ENCODE data around the gene UNC45A. TPM values are rescaled to one million over a fixed set of nuclear protein-coding genes. Genes with fewer than 3 reads are reported as not detected.

UNC45A gene
- total and polyA plus RNA-seq, 2 donors, result 29.8 to 38.9 TPM

DNA sequence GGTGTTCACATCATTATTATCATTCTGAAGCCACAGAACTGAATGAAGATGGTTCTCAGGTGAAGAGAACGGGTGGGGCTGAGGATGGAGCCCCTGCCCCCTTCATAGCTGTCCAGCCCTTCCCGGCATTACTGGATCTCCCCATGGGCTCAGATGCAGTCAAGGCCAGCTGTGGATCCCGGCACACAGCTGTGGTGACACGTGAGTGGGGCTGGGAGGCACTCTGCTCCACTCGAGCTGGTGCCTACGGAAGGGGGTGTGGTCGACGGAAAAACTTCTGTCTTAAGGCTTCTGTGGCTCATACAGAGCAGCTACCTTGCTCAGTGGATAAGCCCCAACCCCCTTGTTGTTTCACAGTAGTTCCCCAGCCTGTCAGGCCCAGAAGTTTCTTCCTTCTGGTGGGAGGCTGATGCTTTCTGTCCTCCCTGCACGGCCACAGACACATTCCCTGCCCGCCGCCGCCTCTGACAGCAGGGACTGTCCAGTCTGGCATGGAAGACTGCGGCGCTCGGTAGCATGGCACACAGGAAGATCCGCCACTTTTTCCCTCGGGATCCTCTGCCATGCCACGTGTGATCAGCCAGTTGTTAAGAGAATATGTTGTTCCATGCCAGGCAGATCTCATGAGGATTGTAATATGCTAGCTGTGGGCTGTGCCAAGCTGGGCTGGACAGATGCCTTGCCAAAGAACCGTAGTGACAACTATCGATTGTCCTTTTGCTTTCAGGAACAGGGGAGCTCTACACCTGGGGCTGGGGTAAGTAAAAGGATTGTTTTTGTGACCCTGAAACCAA is 25.4 kb downstream of the UNC45A start:
- Histone ChIP-seq H3K36me3 (ENCODE audit: control insufficient read depth in 2 of 2, insufficient read depth in 2 of 2, low read length in 1 of 2) (peaks cover 40 to 46% of the 10 kb centered on the region in 2 donors), H3K9me3 (ENCODE audit: control insufficient read depth in 2 of 2, insufficient read depth in 1 of 2, low read length in 1 of 2) (no peaks in the 10 kb centered on the region), H3K4me1 (ENCODE audit: control insufficient read depth in 2 of 2, insufficient read depth in 2 of 2, low read length in 2 of 2) (peaks cover 9 to 13% of the 10 kb centered on the region in 2 donors), H3K27me3 (ENCODE audit: control insufficient read depth in 2 of 2, insufficient read depth in 1 of 2, low read length in 1 of 2) (no peaks in the 10 kb centered on the region), H3K27ac (ENCODE audit: low read depth in 1 of 2, low read length in 1 of 2) (no peak overlapping the region), H3K4me3 (ENCODE audit: low read length in 2 of 2) (no peak overlapping the region)
- DNase-seq (ENCODE audit: low read depth in 6 of 9, low spot score in 9 of 9), result no peak
- 97% methylated on average over 20 of the region's 20 CpGs for WGBS

- no peak for DNase-seq (ENCODE audit: low read depth in 6 of 9, low spot score in 9 of 9)
- H3K27me3 ChIP-seq (ENCODE audit: control insufficient read depth in 2 of 2, insufficient read depth in 1 of 2, low read length in 1 of 2), result no peaks in the 10 kb centered on the region
- no peak overlapping the region for H3K27ac ChIP-seq (ENCODE audit: low read depth in 1 of 2, low read length in 1 of 2)
- peaks cover 45 to 56% of the 10 kb centered on the region in 2 donors for H3K36me3 ChIP-seq (ENCODE audit: control insufficient read depth in 2 of 2, insufficient read depth in 2 of 2, low read length in 1 of 2)
- H3K4me1 ChIP-seq (ENCODE audit: control insufficient read depth in 2 of 2, insufficient read depth in 2 of 2, low read length in 2 of 2), result no peaks in the 10 kb centered on the region
- 95% methylated on average over 4 of the region's 4 CpGs for WGBS
- H3K4me3 ChIP-seq (ENCODE audit: low read length in 2 of 2), result no peak overlapping the region
- no peaks in the 10 kb centered on the region for H3K9me3 ChIP-seq (ENCODE audit: control insufficient read depth in 2 of 2, insufficient read depth in 1 of 2, low read length in 1 of 2)
Observed at GRCh38 chr15:90962021-90962420, 26.9 kb downstream of the UNC45A start.

GRCh38 chr15:90966262-90966661 is 31.2 kb downstream of the UNC45A start:
- WGBS, result 97% methylated on average over 9 of the region's 9 CpGs

GRCh38 chr15:90967206-90967605 is 32.1 kb downstream of the UNC45A start:
- Histone ChIP-seq H3K4me3 (ENCODE audit: low read length in 2 of 2) (no peak overlapping the region), H3K36me3 (ENCODE audit: control insufficient read depth in 2 of 2, insufficient read depth in 2 of 2, low read length in 1 of 2) (peaks cover 51 to 69% of the 10 kb centered on the region in 2 donors), H3K4me1 (ENCODE audit: control insufficient read depth in 2 of 2, insufficient read depth in 2 of 2, low read length in 2 of 2) (no peaks in the 10 kb centered on the region), H3K9me3 (ENCODE audit: control insufficient read depth in 2 of 2, insufficient read depth in 1 of 2, low read length in 1 of 2) (no peaks in the 10 kb centered on the region), H3K27me3 (ENCODE audit: control insufficient read depth in 2 of 2, insufficient read depth in 1 of 2, low read length in 1 of 2) (no peaks in the 10 kb centered on the region), H3K27ac (ENCODE audit: low read depth in 1 of 2, low read length in 1 of 2) (no peak overlapping the region)
- no peak for DNase-seq (ENCODE audit: low read depth in 6 of 9, low spot score in 9 of 9)
- WGBS, result 98% methylated on average over 5 of the region's 5 CpGs

More at GRCh38 chr15:90966262-90966661, 31.2 kb downstream of the UNC45A start:
- H3K27me3 ChIP-seq (ENCODE audit: control insufficient read depth in 2 of 2, insufficient read depth in 1 of 2, low read length in 1 of 2), result no peaks in the 10 kb centered on the region
- H3K4me3 ChIP-seq (ENCODE audit: low read length in 2 of 2), result no peak overlapping the region
- H3K27ac ChIP-seq (ENCODE audit: low read depth in 1 of 2, low read length in 1 of 2), result no peak overlapping the region
- no peaks in the 10 kb centered on the region for H3K4me1 ChIP-seq (ENCODE audit: control insufficient read depth in 2 of 2, insufficient read depth in 2 of 2, low read length in 2 of 2)
- no peak for DNase-seq (ENCODE audit: low read depth in 6 of 9, low spot score in 9 of 9)
- H3K36me3 ChIP-seq (ENCODE audit: control insufficient read depth in 2 of 2, insufficient read depth in 2 of 2, low read length in 1 of 2), result peaks cover 57 to 76% of the 10 kb centered on the region in 2 donors
- no peaks in the 10 kb centered on the region for H3K9me3 ChIP-seq (ENCODE audit: control insufficient read depth in 2 of 2, insufficient read depth in 1 of 2, low read length in 1 of 2)

- no peak overlapping the region for H3K27ac ChIP-seq (ENCODE audit: low read depth in 1 of 2, low read length in 1 of 2)
- H3K4me3 ChIP-seq (ENCODE audit: low read length in 2 of 2), result no peak overlapping the region
- no peaks in the 10 kb centered on the region for H3K4me1 ChIP-seq (ENCODE audit: control insufficient read depth in 2 of 2, insufficient read depth in 2 of 2, low read length in 2 of 2)
- peaks cover 56 to 70% of the 10 kb centered on the region in 2 donors for H3K36me3 ChIP-seq (ENCODE audit: control insufficient read depth in 2 of 2, insufficient read depth in 2 of 2, low read length in 1 of 2)
- H3K27me3 ChIP-seq (ENCODE audit: control insufficient read depth in 2 of 2, insufficient read depth in 1 of 2, low read length in 1 of 2), result no peaks in the 10 kb centered on the region
- H3K9me3 ChIP-seq (ENCODE audit: control insufficient read depth in 2 of 2, insufficient read depth in 1 of 2, low read length in 1 of 2), result no peaks in the 10 kb centered on the region
- DNase-seq (ENCODE audit: low read depth in 6 of 9, low spot score in 9 of 9), result no peak
- WGBS, result 96% methylated on average over 1 of the region's 1 CpG
Observed at GRCh38 chr15:90968434-90968833, 33.3 kb downstream of the UNC45A start.

DNA sequence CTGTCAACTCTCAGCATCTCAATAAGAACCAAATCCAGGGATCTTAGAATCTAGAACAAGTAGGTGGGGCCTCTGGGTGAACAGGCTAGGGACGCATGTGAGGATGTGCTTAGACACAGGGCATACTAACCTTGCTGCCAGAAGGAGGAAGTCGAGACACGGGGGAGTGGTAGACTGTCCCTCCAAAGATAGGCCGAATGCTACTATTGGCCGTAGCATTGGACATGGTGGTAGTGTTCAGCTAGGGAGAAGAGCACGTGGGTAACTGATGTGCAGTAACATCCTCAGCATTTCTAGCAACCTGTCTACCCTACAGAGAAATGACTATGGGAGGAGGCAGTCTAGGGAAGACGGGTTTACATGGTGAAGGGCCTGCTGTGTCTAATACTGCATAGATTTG is 35.2 kb downstream of the UNC45A start:
- 97% methylated on average over 7 of the region's 7 CpGs for WGBS
- H3K36me3 ChIP-seq (ENCODE audit: control insufficient read depth in 2 of 2, insufficient read depth in 2 of 2, low read length in 1 of 2), result peaks cover 64 to 79% of the 10 kb centered on the region in 2 donors

DNA sequence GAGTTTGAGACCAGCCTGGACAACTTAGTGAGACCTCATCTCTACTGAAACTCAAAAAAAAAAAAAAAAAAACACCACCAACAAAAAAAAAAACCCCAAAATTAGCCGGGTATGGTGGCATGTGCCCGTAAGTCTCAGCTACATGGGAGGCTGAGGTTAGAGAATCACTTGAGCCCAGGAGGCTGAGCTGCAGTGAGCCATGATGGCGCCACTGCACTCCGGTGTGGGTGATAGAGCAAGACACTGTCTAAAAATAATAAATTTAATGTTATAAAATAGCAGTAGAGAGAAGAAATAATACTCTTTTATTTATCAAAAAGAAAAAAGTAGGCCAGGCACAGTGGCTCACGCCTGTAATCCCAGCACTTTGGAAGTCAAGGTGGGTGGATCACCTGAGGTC is 37.0 kb downstream of the UNC45A start:
- Histone ChIP-seq H3K4me1 (ENCODE audit: control insufficient read depth in 2 of 2, insufficient read depth in 2 of 2, low read length in 2 of 2) (no peaks in the 10 kb centered on the region), H3K27ac (ENCODE audit: low read depth in 1 of 2, low read length in 1 of 2) (no peak overlapping the region), H3K36me3 (ENCODE audit: control insufficient read depth in 2 of 2, insufficient read depth in 2 of 2, low read length in 1 of 2) (peaks cover 62 to 84% of the 10 kb centered on the region in 2 donors), H3K27me3 (ENCODE audit: control insufficient read depth in 2 of 2, insufficient read depth in 1 of 2, low read length in 1 of 2) (no peaks in the 10 kb centered on the region), H3K4me3 (ENCODE audit: low read length in 2 of 2) (no peak overlapping the region), H3K9me3 (ENCODE audit: control insufficient read depth in 2 of 2, insufficient read depth in 1 of 2, low read length in 1 of 2) (no peaks in the 10 kb centered on the region)
- DNase-seq (ENCODE audit: low read depth in 6 of 9, low spot score in 9 of 9), result no peak
- WGBS, result 97% methylated on average over 5 of the region's 5 CpGs

More for the DNA sequence above, 35.2 kb downstream of the UNC45A start:
- Histone ChIP-seq H3K9me3 (ENCODE audit: control insufficient read depth in 2 of 2, insufficient read depth in 1 of 2, low read length in 1 of 2) (no peaks in the 10 kb centered on the region), H3K27me3 (ENCODE audit: control insufficient read depth in 2 of 2, insufficient read depth in 1 of 2, low read length in 1 of 2) (no peaks in the 10 kb centered on the region), H3K4me3 (ENCODE audit: low read length in 2 of 2) (no peak overlapping the region), H3K4me1 (ENCODE audit: control insufficient read depth in 2 of 2, insufficient read depth in 2 of 2, low read length in 2 of 2) (no peaks in the 10 kb centered on the region), H3K27ac (ENCODE audit: low read depth in 1 of 2, low read length in 1 of 2) (no peak overlapping the region)
- DNase-seq (ENCODE audit: low read depth in 6 of 9, low spot score in 9 of 9), result no peak

DNA sequence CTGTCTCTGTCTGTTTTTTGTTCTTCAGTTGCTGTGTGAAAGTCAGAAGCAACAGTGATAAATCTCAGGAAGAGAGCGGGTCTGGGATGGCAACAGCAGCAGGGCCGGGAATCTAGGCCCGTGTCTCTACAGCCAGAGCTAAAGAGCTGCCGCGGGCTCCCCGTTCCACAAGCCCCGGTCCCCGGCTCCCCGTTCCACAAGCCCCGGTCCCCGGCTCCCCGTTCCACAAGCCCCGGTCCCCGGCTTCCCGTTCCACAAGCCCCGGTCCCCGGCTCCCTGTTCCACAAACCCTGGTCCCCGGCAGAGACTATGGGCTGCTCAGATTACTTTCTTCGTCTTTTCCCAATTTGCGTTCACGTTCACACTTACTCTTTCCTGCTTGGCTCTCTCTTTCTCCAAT is 39.1 kb downstream of the UNC45A start:
- Histone ChIP-seq H3K9me3 (ENCODE audit: control insufficient read depth in 2 of 2, insufficient read depth in 1 of 2, low read length in 1 of 2) (no peaks in the 10 kb centered on the region), H3K4me3 (ENCODE audit: low read length in 2 of 2) (no peak overlapping the region), H3K27me3 (ENCODE audit: control insufficient read depth in 2 of 2, insufficient read depth in 1 of 2, low read length in 1 of 2) (no peaks in the 10 kb centered on the region), H3K27ac (ENCODE audit: low read depth in 1 of 2, low read length in 1 of 2) (no peak overlapping the region), H3K4me1 (ENCODE audit: control insufficient read depth in 2 of 2, insufficient read depth in 2 of 2, low read length in 2 of 2) (no peaks in the 10 kb centered on the region), H3K36me3 (ENCODE audit: control insufficient read depth in 2 of 2, insufficient read depth in 2 of 2, low read length in 1 of 2) (peaks cover 57 to 80% of the 10 kb centered on the region in 2 donors)
- no peak for DNase-seq (ENCODE audit: low read depth in 6 of 9, low spot score in 9 of 9)
- WGBS, result 99% methylated on average over 21 of the region's 21 CpGs

DNA sequence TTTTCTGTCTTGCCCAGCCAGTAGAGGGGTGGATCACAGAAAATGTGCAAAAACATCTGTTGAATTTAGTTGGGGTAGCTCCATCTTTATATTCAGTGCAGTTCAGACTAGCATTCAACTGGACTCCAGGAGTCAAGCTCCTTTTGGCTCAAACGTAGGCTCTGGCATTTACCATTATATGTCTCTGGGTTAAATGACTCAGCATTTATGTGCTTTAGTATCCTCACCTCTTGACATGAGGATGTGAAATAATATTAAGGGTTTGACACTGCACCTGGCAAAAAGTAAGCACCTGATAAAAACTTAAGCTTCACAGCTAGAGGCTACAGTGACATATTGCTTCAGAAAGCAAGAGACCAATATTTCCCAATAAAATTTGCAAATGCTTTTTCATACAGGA is 44.5 kb downstream of the UNC45A start:
- no peaks in the 10 kb centered on the region for H3K27me3 ChIP-seq (ENCODE audit: control insufficient read depth in 2 of 2, insufficient read depth in 1 of 2, low read length in 1 of 2)
- peaks cover 60 to 91% of the 10 kb centered on the region in 2 donors for H3K36me3 ChIP-seq (ENCODE audit: control insufficient read depth in 2 of 2, insufficient read depth in 2 of 2, low read length in 1 of 2)
- no peak overlapping the region for H3K27ac ChIP-seq (ENCODE audit: low read depth in 1 of 2, low read length in 1 of 2)
- H3K9me3 ChIP-seq (ENCODE audit: control insufficient read depth in 2 of 2, insufficient read depth in 1 of 2, low read length in 1 of 2), result no peaks in the 10 kb centered on the region
- no peak overlapping the region for H3K4me3 ChIP-seq (ENCODE audit: low read length in 2 of 2)
- WGBS, result 90% methylated on average over 1 of the region's 1 CpG
- no peak for DNase-seq (ENCODE audit: low read depth in 6 of 9, low spot score in 9 of 9)
- H3K4me1 ChIP-seq (ENCODE audit: control insufficient read depth in 2 of 2, insufficient read depth in 2 of 2, low read length in 2 of 2), result no peaks in the 10 kb centered on the region

Data from thymus (tissue), 11 donors.